ENCODE results near the gene ZBED1.

The ZBED1 gene

DNA sequence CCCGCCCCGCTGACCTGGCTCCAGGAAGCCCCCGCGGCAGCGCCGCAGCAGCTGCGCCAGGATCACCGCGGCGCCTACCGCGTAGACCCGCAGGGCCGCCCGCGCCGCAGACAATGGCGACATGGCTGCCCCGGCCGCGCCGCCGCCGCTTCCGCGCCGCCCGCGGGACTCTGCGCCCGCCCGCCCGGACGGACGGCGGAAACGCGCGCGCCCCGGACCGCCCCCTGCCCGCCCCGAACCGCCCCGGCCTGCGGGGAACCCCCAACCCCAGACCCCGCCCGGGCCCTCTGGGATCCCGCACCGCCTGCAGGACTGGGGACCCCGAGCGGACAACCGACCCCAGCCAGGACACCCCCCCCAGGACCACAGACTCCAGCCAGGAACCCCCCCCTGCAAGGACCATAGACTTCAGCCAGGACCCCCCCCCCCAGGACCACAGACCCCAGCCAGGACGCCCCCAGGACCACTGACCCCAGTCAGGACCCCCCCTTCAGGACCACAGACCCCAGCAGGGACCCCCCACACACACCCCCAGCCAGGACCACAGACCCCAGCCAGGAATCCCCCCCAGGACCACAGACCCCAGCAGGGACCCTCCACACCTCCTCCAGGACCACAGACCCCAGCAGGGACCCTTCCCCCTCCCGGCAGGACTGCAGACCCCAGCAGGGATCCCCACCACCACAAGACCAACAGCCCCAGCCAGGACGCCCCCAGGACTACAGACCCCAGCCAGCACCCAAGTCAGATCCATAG, at the start of gene ZBED1, which contains the start of gene DHRSX:
Gene ZBED1 (minus strand): TSS at position 174 of the 756 bp plus-strand sequence. CDS start 10,257 bp downstream, outside the sequence.
Gene DHRSX (minus strand): TSS at position 174 of the 756 bp plus-strand sequence. CDS start 51 bp downstream, at position 123.
- 0 out of 2 replicates have a peak, but pooled peaks have one; percentile 22 for TF ChIP-seq YY1 (IDR thresholded peaks at IDR 0.05; ENCODE audit: low read depth)
- TF ChIP-seq TCF12 (IDR thresholded peaks at IDR 0.05; ENCODE audit: low read depth), result no peak

DNA sequence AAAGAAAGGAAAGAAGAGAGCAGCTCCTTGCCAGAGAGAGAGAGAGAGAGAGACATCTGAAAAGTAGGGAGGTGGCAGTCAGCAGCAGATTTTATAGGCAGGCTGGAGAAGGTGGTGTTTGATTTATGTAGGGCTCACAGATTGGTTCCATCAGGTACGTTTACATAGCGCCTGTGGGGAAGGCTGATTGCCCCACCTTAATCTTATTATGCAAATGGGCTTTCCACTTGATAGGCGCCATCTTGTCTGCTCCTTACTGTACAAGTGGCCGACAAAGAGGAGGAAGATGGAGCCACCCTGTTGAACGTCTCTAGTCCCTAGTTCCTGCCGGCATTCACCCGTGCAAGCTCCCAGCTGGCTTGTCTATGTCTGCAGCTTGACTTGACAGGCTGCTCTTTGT, 49.1 kb upstream of the ZBED1 start:
- TF ChIP-seq EGR1 (IDR thresholded peaks at IDR 0.05) (no peak), NFIC (IDR thresholded peaks at IDR 0.05) (no peak), TCF12 (IDR thresholded peaks at IDR 0.05; ENCODE audit: low read depth) (no peak), REST (IDR thresholded peaks at IDR 0.05; ENCODE audit: low read depth) (no peak), TAF1 (IDR thresholded peaks at IDR 0.05; ENCODE audit: low read depth) (no peak), CEBPB (IDR thresholded peaks at IDR 0.05) (no peak), CREB1 (IDR thresholded peaks at IDR 0.05; ENCODE audit: low read depth) (no peak), FOXM1 (IDR thresholded peaks at IDR 0.05; ENCODE audit: borderline replicate concordance, low read depth) (no peak), YY1 (IDR thresholded peaks at IDR 0.05; ENCODE audit: low read depth) (no peak), EP300 (IDR thresholded peaks at IDR 0.05; ENCODE audit: borderline replicate concordance) (no peak), MAX (IDR thresholded peaks at IDR 0.05) (no peak), ZBTB7A (IDR thresholded peaks at IDR 0.05; ENCODE audit: low read depth) (no peak), RAD21 (IDR thresholded peaks at IDR 0.05; ENCODE audit: low read depth) (no peak), TEAD4 (IDR thresholded peaks at IDR 0.05) (no peak)
- TF ChIP-seq, protein P1, sequence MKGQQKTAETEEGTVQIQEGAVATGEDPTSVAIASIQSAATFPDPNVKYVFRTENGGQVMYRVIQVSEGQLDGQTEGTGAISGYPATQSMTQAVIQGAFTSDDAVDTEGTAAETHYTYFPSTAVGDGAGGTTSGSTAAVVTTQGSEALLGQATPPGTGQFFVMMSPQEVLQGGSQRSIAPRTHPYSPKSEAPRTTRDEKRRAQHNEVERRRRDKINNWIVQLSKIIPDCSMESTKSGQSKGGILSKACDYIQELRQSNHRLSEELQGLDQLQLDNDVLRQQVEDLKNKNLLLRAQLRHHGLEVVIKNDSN (IDR thresholded peaks at IDR 0.05), result no peak

- TF ChIP-seq EP300 (IDR thresholded peaks at IDR 0.05; ENCODE audit: borderline replicate concordance) (no peak), TEAD4 (IDR thresholded peaks at IDR 0.05) (no peak), REST (IDR thresholded peaks at IDR 0.05; ENCODE audit: low read depth) (no peak), RAD21 (IDR thresholded peaks at IDR 0.05; ENCODE audit: low read depth) (no peak), MAX (IDR thresholded peaks at IDR 0.05) (no peak), FOXM1 (IDR thresholded peaks at IDR 0.05; ENCODE audit: borderline replicate concordance, low read depth) (no peak), TAF1 (IDR thresholded peaks at IDR 0.05; ENCODE audit: low read depth) (no peak), NFIC (IDR thresholded peaks at IDR 0.05) (no peak), ZBTB7A (IDR thresholded peaks at IDR 0.05; ENCODE audit: low read depth) (no peak), YY1 (IDR thresholded peaks at IDR 0.05; ENCODE audit: low read depth) (no peak), EGR1 (IDR thresholded peaks at IDR 0.05) (no peak), CEBPB (IDR thresholded peaks at IDR 0.05) (no peak), TCF12 (IDR thresholded peaks at IDR 0.05; ENCODE audit: low read depth) (no peak), CREB1 (IDR thresholded peaks at IDR 0.05; ENCODE audit: low read depth) (no peak)
- TF ChIP-seq, protein P1 (IDR thresholded peaks at IDR 0.05), result no peak
These were observed 48.1 kb upstream of the ZBED1 start for GRCh38 chrX:2548711-2549423.

- TF ChIP-seq FOXM1 (IDR thresholded peaks at IDR 0.05; ENCODE audit: borderline replicate concordance, low read depth) (no peak), RAD21 (IDR thresholded peaks at IDR 0.05; ENCODE audit: low read depth) (no peak), EGR1 (IDR thresholded peaks at IDR 0.05) (no peak), NFIC (IDR thresholded peaks at IDR 0.05) (no peak), TEAD4 (IDR thresholded peaks at IDR 0.05) (no peak), MAX (IDR thresholded peaks at IDR 0.05) (no peak), CEBPB (IDR thresholded peaks at IDR 0.05) (no peak)
- TF ChIP-seq, protein P1 (IDR thresholded peaks at IDR 0.05), result no peak
These were observed 47.0 kb upstream of the ZBED1 start for GRCh38 chrX:2547736-2548135.
